ENCODE data around the gene ABCC6. TPM values are rescaled to one million over a fixed set of nuclear protein-coding genes. Genes with fewer than 3 reads are reported as not detected.
"Not testable (repeated sequence)": the region's sequence is repeated elsewhere in the genome, so short reads cannot be mapped to it uniquely, and the experiment has no call there.

ABCC6 gene
- total RNA-seq, 2 experiments from 2014 or later = not detected

- H3K9me3 Mint-ChIP-seq (ENCODE audit: insufficient read depth) = no peaks in the 10 kb centered on the region
These were observed 40.4 kb downstream of the ABCC6 start for GRCh38 chr16:16182918-16183317.

GRCh38 chr16:16181748-16182147, 41.5 kb downstream of the ABCC6 start:
- H3K4me1 Mint-ChIP-seq (ENCODE audit: low read depth); DNase-seq; H3K9me3 Mint-ChIP-seq (ENCODE audit: insufficient read depth); ATAC-seq; H3K27ac Mint-ChIP-seq; H3K27me3 Mint-ChIP-seq (ENCODE audit: low read depth); H3K36me3 Mint-ChIP-seq (ENCODE audit: low read depth); H3K4me3 Mint-ChIP-seq; POLR2A ChIA-PET; CTCF ChIA-PET: not testable (repeated sequence)

More at GRCh38 chr16:16182918-16183317, 40.4 kb downstream of the ABCC6 start:
- Mint-ChIP-seq H3K27ac (no peak overlapping the region), H3K36me3 (ENCODE audit: low read depth) (no peaks in the 10 kb centered on the region), H3K4me1 (ENCODE audit: low read depth) (no peaks in the 10 kb centered on the region), H3K27me3 (ENCODE audit: low read depth) (no peaks in the 10 kb centered on the region), H3K4me3 (no peak overlapping the region)
- ChIA-PET POLR2A (no interaction called here), CTCF (no interaction called here)
- ATAC-seq = no peak
- DNase-seq = no peak

- ChIA-PET POLR2A (interaction anchor here (0.6 kb wide), 1 partner anchor 713 kb away, joined by 4 read pairs; no protein-coding TSS in a partner anchor), CTCF (interaction anchor here (1.2 kb wide), 1 partner anchor 9 kb away, joined by 3 read pairs; no protein-coding TSS in a partner anchor)
- Mint-ChIP-seq H3K27me3 (ENCODE audit: low read depth) (no peaks in the 10 kb centered on the region), H3K9me3 (ENCODE audit: insufficient read depth) (no peaks in the 10 kb centered on the region), H3K27ac (no peak overlapping the region), H3K4me1 (ENCODE audit: low read depth) (no peaks in the 10 kb centered on the region), H3K4me3 (no peak overlapping the region), H3K36me3 (ENCODE audit: low read depth) (no peaks in the 10 kb centered on the region)
- DNase-seq (no peak), ATAC-seq (no peak)
These were observed 44.7 kb downstream of the ABCC6 start for GRCh38 chr16:16178455-16179162.

- CTCF ChIA-PET = no interaction called here
- H3K27me3 Mint-ChIP-seq (ENCODE audit: low read depth) = no peaks in the 10 kb centered on the region
- H3K36me3 Mint-ChIP-seq (ENCODE audit: low read depth) = no peaks in the 10 kb centered on the region
- no peak for ATAC-seq
- H3K4me1 Mint-ChIP-seq (ENCODE audit: low read depth) = no peaks in the 10 kb centered on the region
- POLR2A ChIA-PET = no interaction called here
- no peak overlapping the region for H3K27ac Mint-ChIP-seq
- no peak for DNase-seq
- no peaks in the 10 kb centered on the region for H3K9me3 Mint-ChIP-seq (ENCODE audit: insufficient read depth)
- H3K4me3 Mint-ChIP-seq = no peak overlapping the region
These were observed 47.0 kb downstream of the ABCC6 start for GRCh38 chr16:16176328-16176727.

- CTCF ChIA-PET = no interaction called here
- no peaks in the 10 kb centered on the region for H3K36me3 Mint-ChIP-seq (ENCODE audit: low read depth)
- no peaks in the 10 kb centered on the region for H3K9me3 Mint-ChIP-seq (ENCODE audit: insufficient read depth)
These were observed 48.0 kb downstream of the ABCC6 start for GRCh38 chr16:16175296-16175695.

GRCh38 chr16:16172991-16173390, 50.3 kb downstream of the ABCC6 start:
- no peaks in the 10 kb centered on the region for H3K36me3 Mint-ChIP-seq (ENCODE audit: low read depth)
- POLR2A ChIA-PET = no interaction called here
- H3K27me3 Mint-ChIP-seq (ENCODE audit: low read depth) = no peaks in the 10 kb centered on the region
- no peak overlapping the region for H3K27ac Mint-ChIP-seq
- ATAC-seq (no peak), DNase-seq (no peak)
- H3K9me3 Mint-ChIP-seq (ENCODE audit: insufficient read depth) = no peaks in the 10 kb centered on the region
- no peak overlapping the region for H3K4me3 Mint-ChIP-seq
- CTCF ChIA-PET = interaction anchor here (0.9 kb wide), 1 partner anchor 14 kb away, joined by 3 read pairs; no protein-coding TSS in a partner anchor
- H3K4me1 Mint-ChIP-seq (ENCODE audit: low read depth) = no peaks in the 10 kb centered on the region

More at GRCh38 chr16:16175296-16175695, 48.0 kb downstream of the ABCC6 start:
- no peaks in the 10 kb centered on the region for H3K4me1 Mint-ChIP-seq (ENCODE audit: low read depth)
- DNase-seq (no peak), ATAC-seq (no peak)
- POLR2A ChIA-PET = interaction anchor here (0.6 kb wide), 1 partner anchor 121 kb away, joined by 3 read pairs; no protein-coding TSS in a partner anchor
- H3K27ac Mint-ChIP-seq = no peak overlapping the region
- H3K27me3 Mint-ChIP-seq (ENCODE audit: low read depth) = no peaks in the 10 kb centered on the region
- no peak overlapping the region for H3K4me3 Mint-ChIP-seq

- CTCF ChIA-PET = no interaction called here
- no peak overlapping the region for H3K4me3 Mint-ChIP-seq
These were observed 51.9 kb downstream of the ABCC6 start for GRCh38 chr16:16171332-16171919.

GRCh38 chr16:16169615-16170014, 53.7 kb downstream of the ABCC6 start:
- Mint-ChIP-seq H3K4me1 (ENCODE audit: low read depth) (no peaks in the 10 kb centered on the region), H3K27me3 (ENCODE audit: low read depth) (no peaks in the 10 kb centered on the region), H3K27ac (no peak overlapping the region), H3K36me3 (ENCODE audit: low read depth) (no peaks in the 10 kb centered on the region), H3K4me3 (no peak overlapping the region), H3K9me3 (ENCODE audit: insufficient read depth) (no peaks in the 10 kb centered on the region)
- POLR2A ChIA-PET = no interaction called here
- DNase-seq = no peak
- no peak for ATAC-seq
- CTCF ChIA-PET = no interaction called here

More at GRCh38 chr16:16171332-16171919, 51.9 kb downstream of the ABCC6 start:
- Mint-ChIP-seq H3K9me3 (ENCODE audit: insufficient read depth) (no peaks in the 10 kb centered on the region), H3K27ac (no peak overlapping the region), H3K27me3 (ENCODE audit: low read depth) (no peaks in the 10 kb centered on the region), H3K4me1 (ENCODE audit: low read depth) (no peaks in the 10 kb centered on the region), H3K36me3 (ENCODE audit: low read depth) (no peaks in the 10 kb centered on the region)
- POLR2A ChIA-PET = no interaction called here
- DNase-seq (no peak), ATAC-seq (no peak)

- Mint-ChIP-seq H3K27me3 (ENCODE audit: low read depth) (no peaks in the 10 kb centered on the region), H3K9me3 (ENCODE audit: insufficient read depth) (no peaks in the 10 kb centered on the region), H3K4me1 (ENCODE audit: low read depth) (no peaks in the 10 kb centered on the region), H3K27ac (no peak overlapping the region), H3K4me3 (no peak overlapping the region), H3K36me3 (ENCODE audit: low read depth) (no peaks in the 10 kb centered on the region)
- ChIA-PET CTCF (no interaction called here), POLR2A (no interaction called here)
- DNase-seq (no peak), ATAC-seq (no peak)
These were observed 54.9 kb downstream of the ABCC6 start for GRCh38 chr16:16168431-16168830.

- POLR2A ChIA-PET = no interaction called here
These were observed 55.4 kb downstream of the ABCC6 start for GRCh38 chr16:16167927-16168326.

GRCh38 chr16:16166949-16167348, 56.3 kb downstream of the ABCC6 start:
- no peaks in the 10 kb centered on the region for H3K36me3 Mint-ChIP-seq (ENCODE audit: low read depth)
- no peak overlapping the region for H3K27ac Mint-ChIP-seq
- H3K4me3 Mint-ChIP-seq = no peak overlapping the region
- H3K4me1 Mint-ChIP-seq (ENCODE audit: low read depth) = no peaks in the 10 kb centered on the region
- no peaks in the 10 kb centered on the region for H3K27me3 Mint-ChIP-seq (ENCODE audit: low read depth)
- POLR2A ChIA-PET = interaction anchor here (0.7 kb wide), 1 partner anchor 316 kb away, joined by 3 read pairs; no protein-coding TSS in a partner anchor
- H3K9me3 Mint-ChIP-seq (ENCODE audit: insufficient read depth) = no peaks in the 10 kb centered on the region
- CTCF ChIA-PET = no interaction called here
- ATAC-seq (no peak), DNase-seq (no peak)

More at GRCh38 chr16:16167927-16168326, 55.4 kb downstream of the ABCC6 start:
- no peaks in the 10 kb centered on the region for H3K4me1 Mint-ChIP-seq (ENCODE audit: low read depth)
- CTCF ChIA-PET = no interaction called here
- no peaks in the 10 kb centered on the region for H3K36me3 Mint-ChIP-seq (ENCODE audit: low read depth)
- no peak for ATAC-seq
- H3K27me3 Mint-ChIP-seq (ENCODE audit: low read depth) = no peaks in the 10 kb centered on the region
- no peak for DNase-seq
- no peaks in the 10 kb centered on the region for H3K9me3 Mint-ChIP-seq (ENCODE audit: insufficient read depth)
- no peak overlapping the region for H3K4me3 Mint-ChIP-seq
- no peak overlapping the region for H3K27ac Mint-ChIP-seq

GRCh38 chr16:16166085-16166484, 57.2 kb downstream of the ABCC6 start:
- ATAC-seq = no peak
- Mint-ChIP-seq H3K27me3 (ENCODE audit: low read depth) (no peaks in the 10 kb centered on the region), H3K4me3 (no peak overlapping the region), H3K27ac (no peak overlapping the region), H3K36me3 (ENCODE audit: low read depth) (no peaks in the 10 kb centered on the region), H3K4me1 (ENCODE audit: low read depth) (no peaks in the 10 kb centered on the region), H3K9me3 (ENCODE audit: insufficient read depth) (no peaks in the 10 kb centered on the region)
- ChIA-PET CTCF (no interaction called here), POLR2A (no interaction called here)
- no peak for DNase-seq
